HAP-1 (cell line): Measurements from ENCODE around the gene SLC35E4.

Experiments used
- DNase-seq, 2 experiments: peaks; one replicate each; pipeline ENCODE4 v3.0.0-alpha.2; 2016 to 2020; ENCODE audit warnings: low spot score in 2 of 2
- H3K27me3 ChIP-seq: fragments of 250-450 bp; sonication (Bioruptor Pico); 2 replicates; pipeline ENCODE4 v1.5.1; 2020; ENCODE audit warnings: low read depth, mild to moderate bottlenecking, moderate library complexity
- H3K36me3 ChIP-seq: fragments of 250-450 bp; sonication (Bioruptor Pico); replicated peaks from 2 replicates; pipeline ENCODE4 v1.5.1; 2020; ENCODE audit warnings: mild to moderate bottlenecking
- H3K4me1 ChIP-seq: fragments of 250-450 bp; sonication (Bioruptor Pico); 2 replicates; pipeline ENCODE4 v1.5.1; 2020; ENCODE audit warnings: mild to moderate bottlenecking
- H3K4me3 ChIP-seq: fragments of 250-450 bp; sonication (Bioruptor Pico); 2 replicates; pipeline ENCODE4 v1.5.1; 2020; ENCODE audit warnings: mild to moderate bottlenecking, moderate library complexity
- H3K9me3 ChIP-seq: fragments of 250-450 bp; sonication (Bioruptor Pico); 2 replicates; pipeline ENCODE4 v1.5.1; 2020; ENCODE audit warnings: mild to moderate bottlenecking, moderate library complexity
- in situ Hi-C: fragments of 300-500 bp; cut with MboI; formaldehyde crosslinking; loops from 3 replicates; pipeline ENCODE4 v1.14.3; 2020; ENCODE audit warnings: low sequenced_read_pairs, inconsistent platforms, mixed read lengths

The SLC35E4 gene

DNA sequence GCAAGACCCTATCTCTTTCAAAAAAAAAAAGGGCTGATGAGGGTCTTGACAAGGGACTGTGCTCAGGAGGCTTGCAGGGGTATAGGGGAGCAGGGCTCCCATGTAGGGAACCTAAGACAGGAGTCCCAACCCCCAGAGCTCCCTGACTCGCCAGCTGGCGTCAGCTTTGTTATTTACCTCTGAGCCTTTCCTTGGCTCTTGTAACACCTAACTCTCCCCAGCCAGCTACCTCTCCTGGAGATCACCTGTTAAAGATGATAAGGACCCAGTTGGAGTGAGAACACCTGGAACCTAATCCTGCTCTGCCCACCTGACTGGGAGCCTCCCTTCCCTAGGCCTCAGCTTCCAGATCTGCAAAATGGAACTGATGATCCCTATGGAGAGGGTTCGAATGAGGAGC, 13.2 kb downstream of the SLC35E4 start:
- Histone ChIP-seq H3K36me3 (no peaks in the 10 kb centered on the region), H3K4me3 (no peak overlapping the region), H3K27me3 (no peaks in the 10 kb centered on the region), H3K4me1 (peaks cover 7% of the 10 kb centered on the region; the same call in 1 of the 2 replicates), H3K9me3 (no peaks in the 10 kb centered on the region)
- in situ Hi-C loops = no loop called here
- DNase-seq = no peak

DNA sequence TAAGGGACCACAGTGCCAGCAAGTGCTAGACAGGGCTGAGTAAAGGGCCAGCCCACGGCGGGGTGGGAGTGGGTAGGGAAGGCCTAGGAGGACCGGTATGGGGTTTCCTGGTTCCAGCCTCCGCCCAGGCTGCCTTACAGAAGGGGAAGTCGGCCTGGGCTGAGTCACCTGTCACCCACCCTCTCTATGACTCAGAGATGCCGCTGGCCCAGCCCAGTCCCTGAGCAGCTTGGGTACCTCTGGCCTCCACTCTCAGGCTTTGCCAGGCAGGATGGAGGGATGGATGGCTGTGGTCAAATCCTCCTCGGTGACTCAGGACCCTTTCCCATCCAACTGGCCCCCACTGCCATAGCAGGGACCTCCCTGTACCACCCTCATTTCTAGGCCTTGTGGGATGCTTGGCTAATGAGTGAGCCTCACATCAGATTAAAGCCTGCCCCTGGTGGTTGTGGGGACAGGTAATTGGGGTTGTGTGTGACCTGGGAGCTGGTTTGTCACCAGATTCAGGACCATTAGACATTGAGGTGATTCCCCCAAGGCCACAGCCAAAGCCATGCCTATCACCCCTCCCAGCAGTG, 13.9 kb downstream of the SLC35E4 start:
- H3K36me3 ChIP-seq = no peaks in the 10 kb centered on the region
- DNase-seq = no peak
- no peaks in the 10 kb centered on the region for H3K9me3 ChIP-seq
- no peak overlapping the region for H3K4me3 ChIP-seq
- H3K4me1 ChIP-seq = peaks cover 7% of the 10 kb centered on the region; the same call in 1 of the 2 replicates
- no peaks in the 10 kb centered on the region for H3K27me3 ChIP-seq
- in situ Hi-C loops = no loop called here

DNA sequence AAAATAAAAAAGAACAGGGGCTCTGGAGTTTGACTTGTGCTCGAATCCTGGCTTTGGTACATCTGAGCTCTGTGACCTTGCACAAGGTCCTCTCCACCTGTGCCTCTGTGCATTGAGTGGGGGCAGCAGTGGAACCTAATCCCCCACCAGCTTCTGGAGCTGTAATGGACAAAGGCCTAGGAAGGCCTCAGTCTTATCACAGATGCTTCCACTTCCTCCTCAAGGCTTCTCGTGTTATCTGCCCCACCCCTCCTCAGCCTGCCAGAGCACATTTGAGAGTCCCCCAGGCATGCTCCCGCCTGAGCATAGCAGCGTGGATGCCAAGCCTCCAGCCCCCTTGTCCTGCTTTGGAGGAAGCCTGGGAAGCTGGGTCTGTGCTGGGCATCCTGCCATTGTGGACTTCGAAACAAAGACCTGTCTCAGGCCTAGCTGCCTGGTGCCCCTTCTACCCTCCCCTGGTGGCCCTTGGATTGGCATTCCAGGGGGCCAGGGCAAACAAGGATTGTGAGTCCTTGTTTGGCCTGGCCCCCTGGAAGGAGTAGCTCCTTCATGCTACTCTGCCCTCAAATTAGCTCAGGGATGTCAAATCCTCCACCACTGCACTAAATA, 15.0 kb downstream of the SLC35E4 start:
- Histone ChIP-seq H3K9me3 (no peaks in the 10 kb centered on the region), H3K4me1 (peaks cover 3% of the 10 kb centered on the region; the same call in 1 of the 2 replicates), H3K4me3 (no peak overlapping the region), H3K36me3 (no peaks in the 10 kb centered on the region), H3K27me3 (no peaks in the 10 kb centered on the region)
- in situ Hi-C loops = no loop called here
- no peak for DNase-seq

DNA sequence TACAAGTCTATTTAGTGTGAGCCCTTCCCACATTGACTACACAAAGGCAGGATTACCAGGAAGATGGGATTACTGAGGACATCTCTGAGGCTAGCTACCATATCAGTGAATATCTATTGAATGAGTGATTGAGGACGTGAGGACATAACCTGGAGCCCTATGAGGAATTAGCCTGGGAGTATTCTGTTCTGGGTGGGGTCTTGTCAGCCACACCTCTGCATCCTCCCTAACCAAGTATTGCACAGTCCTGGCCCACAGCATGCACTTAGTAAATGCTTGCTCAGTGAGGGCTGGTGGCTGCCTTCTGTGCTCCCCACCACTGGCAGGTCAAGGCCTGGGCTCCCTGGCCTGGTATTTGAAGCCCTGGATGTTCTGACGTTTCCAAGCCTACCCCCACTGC, 17.3 kb downstream of the SLC35E4 start:
- in situ Hi-C loops = no loop called here
- no peak for DNase-seq
- Histone ChIP-seq H3K36me3 (no peaks in the 10 kb centered on the region), H3K4me3 (no peak overlapping the region), H3K4me1 (peaks cover 3% of the 10 kb centered on the region; the same call in 1 of the 2 replicates), H3K9me3 (no peaks in the 10 kb centered on the region), H3K27me3 (no peaks in the 10 kb centered on the region)

DNA sequence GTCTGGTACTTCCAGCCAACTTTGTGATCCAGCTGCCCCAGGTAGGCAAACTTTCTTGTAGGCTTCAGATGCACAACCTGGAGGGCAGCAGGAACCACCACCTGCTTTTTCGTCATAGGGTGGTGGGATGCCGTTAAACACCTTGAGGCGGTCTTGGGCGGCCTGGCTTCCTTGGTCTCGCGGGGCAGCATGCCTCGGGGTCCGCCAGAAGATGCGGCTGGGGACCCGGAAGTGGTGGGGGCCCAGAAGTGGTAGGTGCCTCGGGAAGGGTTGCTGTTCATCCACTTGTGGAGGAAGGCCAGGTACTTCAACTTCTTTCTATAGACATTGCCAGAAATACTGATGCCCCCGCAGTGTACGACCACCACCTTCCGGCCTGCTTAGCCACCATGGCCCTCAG, 18.8 kb downstream of the SLC35E4 start:
- H3K9me3 ChIP-seq = no peaks in the 10 kb centered on the region
- peaks cover 3% of the 10 kb centered on the region; the same call in 1 of the 2 replicates for H3K4me1 ChIP-seq
- H3K27me3 ChIP-seq = no peaks in the 10 kb centered on the region
- no peaks in the 10 kb centered on the region for H3K36me3 ChIP-seq
- in situ Hi-C loops = no loop called here
- DNase-seq = no peak
- no peak overlapping the region for H3K4me3 ChIP-seq

DNA sequence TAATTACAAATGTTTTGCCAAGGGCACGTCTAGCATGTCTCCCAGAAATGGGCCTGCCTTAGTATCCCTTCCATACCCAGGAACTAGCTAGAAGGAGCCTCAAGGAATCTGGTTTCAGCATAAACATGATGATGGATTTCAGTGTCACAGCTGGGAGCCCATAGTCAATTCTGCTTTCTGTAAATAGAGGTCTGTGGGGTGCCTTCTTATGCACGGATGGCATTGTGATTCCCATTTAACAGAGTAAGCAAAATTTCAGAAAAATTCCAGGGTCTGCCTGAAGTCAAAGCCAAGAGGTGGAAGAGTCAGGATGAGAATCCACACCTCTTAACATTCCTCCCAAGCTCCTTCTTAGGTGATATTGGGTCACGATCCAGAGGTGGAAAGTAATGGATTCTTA, 20.0 kb downstream of the SLC35E4 start:
- H3K4me3 ChIP-seq = no peak overlapping the region
- DNase-seq = no peak
- H3K9me3 ChIP-seq = no peaks in the 10 kb centered on the region
- peaks cover 3% of the 10 kb centered on the region; the same call in 1 of the 2 replicates for H3K4me1 ChIP-seq
- in situ Hi-C loops = no loop called here
- H3K36me3 ChIP-seq = no peaks in the 10 kb centered on the region
- H3K27me3 ChIP-seq = no peaks in the 10 kb centered on the region

DNA sequence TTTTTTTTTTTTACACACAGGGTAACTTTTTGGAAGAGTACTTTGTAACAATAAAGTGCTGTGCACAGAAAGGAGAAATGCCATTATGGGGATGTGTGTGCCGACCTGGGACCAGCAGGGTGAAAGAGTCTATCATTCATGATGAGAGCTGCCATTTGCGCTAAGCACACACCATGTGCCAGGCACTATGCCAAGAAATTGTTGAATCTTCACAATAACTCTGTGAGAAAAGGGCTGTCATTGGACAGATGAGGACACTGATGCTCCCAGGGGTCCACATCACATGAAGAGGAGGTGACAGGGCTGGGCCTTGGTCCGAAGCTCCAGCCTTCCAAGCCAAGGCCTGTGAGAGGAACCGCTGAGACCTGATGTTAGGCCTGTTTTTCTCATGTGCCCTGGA, 26.5 kb downstream of the SLC35E4 start:
- no peaks in the 10 kb centered on the region for H3K27me3 ChIP-seq
- no peak overlapping the region for H3K4me3 ChIP-seq
- no peak for DNase-seq
- no peaks in the 10 kb centered on the region for H3K36me3 ChIP-seq
- no peaks in the 10 kb centered on the region for H3K9me3 ChIP-seq
- H3K4me1 ChIP-seq = no peaks in the 10 kb centered on the region
- in situ Hi-C loops = no loop called here

DNA sequence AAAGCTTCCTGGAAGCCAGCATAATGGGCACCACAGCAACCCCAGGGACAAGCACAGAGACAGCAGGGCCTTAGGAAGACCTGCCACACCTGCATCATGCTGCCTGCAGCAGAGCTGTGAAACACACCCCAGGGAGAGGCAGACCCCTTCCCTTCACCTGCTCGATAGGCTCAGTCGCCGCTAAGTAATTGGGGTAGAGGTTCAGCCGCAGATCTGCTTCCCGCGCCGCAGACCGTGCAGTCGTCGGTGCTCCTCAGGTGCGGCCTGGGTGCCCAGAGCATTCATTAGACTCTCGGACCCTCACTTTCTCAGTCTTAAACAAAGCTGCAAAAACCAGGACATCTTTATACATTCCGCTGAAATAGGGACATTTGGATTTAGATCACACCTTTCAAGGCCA, 29.2 kb downstream of the SLC35E4 start:
- Histone ChIP-seq H3K4me3 (no peak overlapping the region), H3K4me1 (peaks cover 4% of the 10 kb centered on the region; the same call in 1 of the 2 replicates), H3K36me3 (no peaks in the 10 kb centered on the region), H3K9me3 (no peaks in the 10 kb centered on the region), H3K27me3 (no peaks in the 10 kb centered on the region)
- in situ Hi-C loops = no loop called here
- no peak for DNase-seq

DNA sequence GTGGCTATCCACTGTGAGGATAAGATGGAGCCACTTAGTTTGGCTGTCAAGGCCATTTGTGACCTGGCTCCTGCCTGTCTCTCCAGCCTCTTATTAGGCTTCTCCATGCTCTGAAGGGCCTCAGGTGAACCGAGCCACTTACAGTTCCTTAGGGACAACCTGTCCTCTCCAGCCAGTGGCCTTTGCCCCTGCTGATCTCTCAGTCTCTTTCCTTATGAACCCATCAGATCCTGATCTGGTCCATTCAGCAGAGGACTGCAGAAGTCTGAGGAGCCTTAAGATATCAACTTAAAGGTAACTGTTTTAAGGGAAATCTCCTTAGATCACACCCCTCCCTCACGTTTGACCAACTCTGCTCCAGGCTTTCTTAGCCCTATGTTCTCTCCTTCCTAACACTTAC, 29.7 kb downstream of the SLC35E4 start:
- Histone ChIP-seq H3K4me1 (peaks cover 4% of the 10 kb centered on the region; the same call in 1 of the 2 replicates), H3K9me3 (no peaks in the 10 kb centered on the region), H3K27me3 (no peaks in the 10 kb centered on the region), H3K36me3 (no peaks in the 10 kb centered on the region), H3K4me3 (no peak overlapping the region)
- no peak for DNase-seq
- in situ Hi-C loops = no loop called here

DNA sequence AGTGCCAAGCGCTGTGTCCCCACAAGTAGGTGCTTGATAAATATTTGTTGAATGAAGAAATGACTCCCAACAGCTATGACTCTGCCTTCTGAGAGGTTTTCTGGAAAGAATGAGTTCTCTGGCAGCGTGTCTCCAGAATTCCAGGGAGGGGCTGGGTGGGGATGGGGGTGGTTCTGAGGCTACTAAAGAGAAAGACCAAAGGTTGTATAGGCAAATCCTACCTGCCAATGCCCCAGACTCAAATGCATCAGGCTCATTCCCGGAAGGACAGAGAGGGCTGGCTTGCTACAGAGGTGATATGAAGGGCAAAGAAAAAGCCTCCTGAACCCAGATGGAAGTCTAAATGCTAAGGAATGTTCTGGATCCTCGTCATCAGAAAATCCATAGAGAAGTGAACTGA, 30.2 kb downstream of the SLC35E4 start:
- in situ Hi-C loops = no loop called here
- H3K27me3 ChIP-seq = no peaks in the 10 kb centered on the region
- H3K4me3 ChIP-seq = no peak overlapping the region
- H3K4me1 ChIP-seq = peaks cover 4% of the 10 kb centered on the region; the same call in 1 of the 2 replicates
- H3K36me3 ChIP-seq = no peaks in the 10 kb centered on the region
- no peaks in the 10 kb centered on the region for H3K9me3 ChIP-seq
- no peak for DNase-seq

DNA sequence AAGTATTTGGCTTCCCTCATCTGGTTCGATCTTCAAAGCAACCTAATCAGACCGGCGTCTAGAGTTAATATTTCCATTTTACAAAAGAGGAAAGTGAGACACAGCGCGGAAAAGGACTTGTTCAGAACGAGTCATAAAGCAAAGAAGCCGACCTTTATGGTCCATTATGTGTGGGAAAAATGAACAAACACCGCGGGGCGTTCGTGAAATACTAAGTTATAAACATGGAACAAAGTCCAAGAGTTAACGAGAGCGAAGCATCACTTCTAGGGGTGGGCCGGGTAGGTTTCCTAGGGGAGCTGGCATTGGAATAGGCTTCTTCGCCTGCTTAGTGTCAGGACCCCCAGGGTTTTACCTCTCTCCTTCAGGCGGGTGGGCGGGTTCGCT, 31.5 kb downstream of the SLC35E4 start:
- Histone ChIP-seq H3K4me3 (peak overlapping the region; percentile 41), H3K9me3 (no peaks in the 10 kb centered on the region), H3K27me3 (no peaks in the 10 kb centered on the region), H3K36me3 (no peaks in the 10 kb centered on the region), H3K4me1 (peaks cover 4% of the 10 kb centered on the region; the same call in 1 of the 2 replicates)
- DNase-seq = no peak
- in situ Hi-C loops = no loop called here

DNA sequence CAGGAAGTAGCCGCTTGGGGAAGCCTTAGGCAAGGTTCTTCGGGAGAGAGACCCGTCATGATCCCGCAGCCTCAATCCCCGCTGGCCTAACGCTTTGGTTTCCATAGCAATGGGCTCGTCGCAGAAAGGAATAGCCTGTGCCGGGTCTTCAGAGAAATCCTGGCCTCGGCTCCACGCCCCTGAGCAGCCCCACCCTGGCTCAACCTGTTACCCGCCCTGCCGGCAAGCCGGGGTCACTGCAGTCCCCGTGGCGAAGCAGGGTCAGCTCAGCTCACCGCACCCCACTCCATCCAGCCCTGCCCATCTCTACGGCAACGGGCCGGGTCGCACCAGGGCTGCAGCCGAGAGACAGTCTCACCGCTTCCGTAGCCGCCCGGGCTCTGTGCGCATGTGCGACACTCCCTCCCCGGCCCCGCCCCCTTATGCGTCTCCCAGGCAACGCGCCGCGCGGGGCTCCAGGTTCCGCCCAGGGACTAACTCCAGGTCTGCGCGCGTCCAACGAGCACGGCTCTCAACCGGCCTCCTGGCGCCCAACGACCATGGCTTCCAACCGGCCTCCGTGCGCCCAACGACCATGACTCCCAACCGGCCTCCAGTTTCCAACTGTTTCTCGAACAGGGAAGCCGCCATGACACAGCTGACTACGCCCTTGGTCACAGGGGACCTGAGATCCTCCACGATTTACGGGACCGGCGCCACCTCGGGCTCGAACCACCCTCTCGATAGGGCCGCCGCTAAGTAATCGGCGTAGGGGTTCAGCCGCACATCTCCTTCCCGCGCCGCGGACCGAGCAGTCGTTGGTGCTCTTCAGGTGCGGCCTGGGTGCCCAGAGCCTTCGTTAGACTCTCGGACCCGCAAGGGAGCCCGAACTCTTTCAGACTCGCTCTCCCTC, 32.2 kb downstream of the SLC35E4 start, which contains the start of gene DUSP18:
TSS of gene DUSP18 (minus strand) at position 382 of the 892 bp plus-strand sequence. CDS start 3,872 bp downstream, outside the sequence.
- H3K27me3 ChIP-seq = no peaks in the 10 kb centered on the region

DNA sequence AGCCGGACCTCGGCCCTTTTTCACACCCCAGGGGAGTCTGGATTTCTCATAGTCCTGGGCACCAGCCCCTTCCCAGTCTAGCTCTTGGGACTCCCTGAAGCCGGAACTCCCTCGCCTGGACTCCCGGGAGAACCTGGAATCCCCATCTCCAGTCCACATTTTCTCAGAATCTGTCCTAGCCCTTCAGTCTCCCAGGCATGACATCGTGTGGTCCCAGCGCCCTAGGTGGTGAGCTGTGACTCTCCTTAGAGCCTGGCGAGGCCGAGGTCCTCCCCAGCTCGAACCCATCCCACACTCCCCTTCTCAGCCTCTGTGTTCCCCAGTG, 32.8 kb downstream of the SLC35E4 start:
- no peaks in the 10 kb centered on the region for H3K36me3 ChIP-seq
- in situ Hi-C loops = no loop called here
- H3K4me3 ChIP-seq = peak overlapping the region; percentile 41
- no peak for DNase-seq
- no peaks in the 10 kb centered on the region for H3K27me3 ChIP-seq
- H3K4me1 ChIP-seq = peaks cover 4% of the 10 kb centered on the region; the same call in 1 of the 2 replicates
- H3K9me3 ChIP-seq = no peaks in the 10 kb centered on the region

More for the DNA sequence above, 32.2 kb downstream of the SLC35E4 start, which contains the start of gene DUSP18:
- no peaks in the 10 kb centered on the region for H3K36me3 ChIP-seq
- H3K9me3 ChIP-seq = no peaks in the 10 kb centered on the region
- H3K4me3 ChIP-seq = peak within 1 kb of the TSS; percentile 41
- peaks cover 4% of the 10 kb centered on the region; the same call in 1 of the 2 replicates for H3K4me1 ChIP-seq
- peak; percentile 80 to 96 for DNase-seq
- in situ Hi-C loops = no loop called here

DNA sequence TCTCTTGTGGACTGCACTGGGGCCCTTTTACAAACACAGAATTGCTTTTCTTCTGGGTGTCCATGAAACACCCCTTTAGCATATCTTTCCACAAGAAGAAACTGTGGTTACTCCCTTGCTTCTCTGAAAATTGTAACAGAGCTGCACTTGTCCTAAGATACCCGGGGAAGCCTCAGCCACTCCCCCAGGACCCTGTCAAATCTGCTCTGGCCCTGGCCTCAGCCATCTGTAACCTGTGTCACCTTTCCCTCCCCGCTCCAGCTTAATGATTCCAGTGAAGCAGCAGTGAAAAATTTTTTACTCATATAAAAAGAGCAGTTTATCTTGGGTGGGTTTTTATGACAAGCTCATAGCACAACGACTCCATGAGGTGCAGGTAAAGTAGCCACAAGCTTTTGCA, 35.5 kb downstream of the SLC35E4 start:
- Histone ChIP-seq H3K36me3 (no peaks in the 10 kb centered on the region), H3K4me1 (peaks cover 4% of the 10 kb centered on the region; the same call in 1 of the 2 replicates), H3K9me3 (no peaks in the 10 kb centered on the region), H3K4me3 (no peak overlapping the region), H3K27me3 (no peaks in the 10 kb centered on the region)
- no peak for DNase-seq
- in situ Hi-C loops = no loop called here
